IMR-90 (cell line): ENCODE measurements around the gene ACSM3. TPM values are rescaled to one million over a fixed set of nuclear protein-coding genes. Genes with fewer than 3 reads are reported as not detected.

Experiments used
- ATAC-seq: fragments of 200-7000 bp; cut with Tn5 transposase; 2 replicates; pipeline ENCODE4 v1.9.1; 2020; ENCODE audit warnings: low read depth, mild to moderate bottlenecking, moderate library complexity
- BruUV-seq: library from RNA; stranded (reverse); fragments of 400-500 nt; replicated peaks from 2 replicates; lab custom pipeline; 2021; lab: Mats Ljungman, UMichigan
- CTCF ChIA-PET: fragments of 300-600 bp; formaldehyde crosslinking; extraction: SDS; loops from one replicate; lab custom pipeline; 2021; ENCODE audit warnings: antibody characterized with exemption; lab: Yijun Ruan, JAX
- POLR2A ChIA-PET: fragments of 300-600 bp; sonication (Branson Sonifier 250); formaldehyde crosslinking; loops from one replicate; lab custom pipeline; 2022; ENCODE audit warnings: antibody characterized with exemption; ENCODE audit not compliant: unreplicated experiment; lab: Charles Lee
- DNase-seq: peaks from one replicate; pipeline ENCODE4 v3.0.0; 2013
- H2AFZ ChIP-seq: replicated peaks from 2 replicates; pipeline ENCODE3; 2013; ENCODE audit warnings: low read length, mild to moderate bottlenecking; ENCODE audit not compliant: poor library complexity
- H2AK5ac ChIP-seq: 2 replicates; pipeline ENCODE4 v1.6.1; 2013; ENCODE audit warnings: low read depth, low read length, inconsistent platforms
- H2AK9ac ChIP-seq: replicated peaks from 2 replicates; pipeline ENCODE3; 2013; ENCODE audit warnings: mild to moderate bottlenecking, low read depth, low read length, moderate library complexity; ENCODE audit not compliant: poor library complexity
- H2BK120ac ChIP-seq: 2 replicates; pipeline ENCODE4 v1.6.1; 2013; ENCODE audit warnings: low read depth, low read length, inconsistent platforms
- H2BK15ac ChIP-seq: 3 replicates; pipeline ENCODE4 v1.6.1; 2013; ENCODE audit warnings: low read depth, low read length, inconsistent platforms
- H2BK20ac ChIP-seq: 2 replicates; pipeline ENCODE4 v1.6.1; 2013; ENCODE audit warnings: low read depth, mild to moderate bottlenecking, inconsistent platforms, low read length, moderate library complexity
- H2BK5ac ChIP-seq: 2 replicates; pipeline ENCODE4 v1.6.1; 2013; ENCODE audit warnings: mild to moderate bottlenecking, low read depth, low read length, inconsistent platforms; ENCODE audit not compliant: poor library complexity, severe bottlenecking
- H3K14ac ChIP-seq: replicated peaks from 2 replicates; pipeline ENCODE4 v1.6.1; 2013; ENCODE audit warnings: low read depth, low read length, inconsistent platforms
- H3K18ac ChIP-seq: 2 replicates; pipeline ENCODE4 v1.6.1; 2013; ENCODE audit warnings: low read depth, low read length, control low read depth
- H3K23ac ChIP-seq: 2 replicates; pipeline ENCODE4 v1.6.1; 2013; ENCODE audit warnings: low read depth, low read length, inconsistent platforms
- H3K27ac ChIP-seq: 2 replicates; pipeline ENCODE4 v1.5.1; 2013; ENCODE audit warnings: mild to moderate bottlenecking, control low read depth, low read length; ENCODE audit not compliant: insufficient read depth
- H3K27me3 ChIP-seq: 2 replicates; pipeline ENCODE4 v1.6.1; 2013; ENCODE audit warnings: low read length; ENCODE audit not compliant: control insufficient read depth, insufficient read depth
- H3K36me3 ChIP-seq: 2 replicates; pipeline ENCODE4 v1.6.1; 2013; ENCODE audit warnings: low read length, mixed read lengths; ENCODE audit not compliant: control insufficient read depth, insufficient read depth
- H3K4ac ChIP-seq: 2 replicates; pipeline ENCODE4 v1.6.1; 2013; ENCODE audit warnings: low read depth, low read length, inconsistent platforms
- H3K4me1 ChIP-seq: 2 replicates; pipeline ENCODE4 v1.6.1; 2013; ENCODE audit warnings: low read length, mixed read lengths; ENCODE audit not compliant: control insufficient read depth, insufficient read depth
- H3K4me2 ChIP-seq: 2 replicates; pipeline ENCODE4 v1.6.1; 2013; ENCODE audit warnings: low read depth, mild to moderate bottlenecking, control low read depth, low read length, moderate library complexity
- H3K4me3 ChIP-seq: 2 replicates; pipeline ENCODE4 v1.5.1; 2013; ENCODE audit warnings: low read depth, mild to moderate bottlenecking, control low read depth, low read length, moderate library complexity; ENCODE audit not compliant: insufficient read depth
- H3K56ac ChIP-seq: 2 replicates; pipeline ENCODE4 v1.6.1; 2013; ENCODE audit warnings: low read length, inconsistent platforms; ENCODE audit not compliant: insufficient read depth; ENCODE audit errors: extremely low read depth
- H3K79me1 ChIP-seq, 2 experiments: 2 replicates each; pipeline ENCODE4 v1.6.1; 2013; ENCODE audit warnings: low read length in 2 of 2, inconsistent platforms in 1 of 2, low read depth in 1 of 2
- H3K9ac ChIP-seq: 2 replicates; pipeline ENCODE4 v1.6.1; 2013; ENCODE audit warnings: low read depth, low read length, control low read depth
- H3K9me1 ChIP-seq: 2 replicates; pipeline ENCODE4 v1.6.1; 2013; ENCODE audit warnings: low read length, inconsistent platforms; ENCODE audit not compliant: insufficient read depth
- H3K9me3 ChIP-seq: 2 replicates; pipeline ENCODE4 v1.6.1; 2013; ENCODE audit warnings: low read length; ENCODE audit not compliant: control insufficient read depth, insufficient read depth
- H4K20me1 ChIP-seq: 2 replicates; pipeline ENCODE4 v1.6.1; 2013; ENCODE audit warnings: low read length, inconsistent platforms; ENCODE audit not compliant: insufficient read depth
- H4K5ac ChIP-seq: 2 replicates; pipeline ENCODE4 v1.6.1; 2013; ENCODE audit warnings: mild to moderate bottlenecking, low read depth, low read length, control low read depth
- H4K8ac ChIP-seq, 2 experiments: 2 replicates each; pipeline ENCODE4 v1.6.1; 2013; ENCODE audit warnings: low read depth in 2 of 2, low read length in 2 of 2, control low read depth in 1 of 2, inconsistent platforms in 1 of 2
- H4K91ac ChIP-seq: 2 replicates; pipeline ENCODE4 v1.6.1; 2013; ENCODE audit warnings: low read depth, low read length, inconsistent platforms; ENCODE audit not compliant: insufficient read depth
- NFE2L2 ChIP-seq: fragments of 150-350 bp; IDR thresholded peaks from 2 replicates; pipeline ENCODE4 v1.6.1; 2016; ENCODE audit warnings: low read depth, mild to moderate bottlenecking, low read length
- SMC3 ChIP-seq: fragments of 150-350 bp; IDR thresholded peaks from 2 replicates; pipeline ENCODE4 v1.6.1; 2016; ENCODE audit warnings: low read depth, mild to moderate bottlenecking, antibody characterized with exemption, low read length, moderate library complexity
- WGBS, 2 experiments: methylation state at CpG; one replicate each; pipeline versions ENCODE4 v1.1.5 to v1.1.7; 2013; ENCODE audit warnings: missing lambda C conversion rate in 2 of 2; ENCODE audit not compliant: insufficient read length in 1 of 2; ENCODE audit errors: extremely low coverage in 2 of 2; 5-methylcytosine and 5-hydroxymethylcytosine counted together
- dilution Hi-C: fragments of 300-500 bp; cut with HindIII; formaldehyde crosslinking; loops from one replicate; pipeline ENCODE4 v1.14.3; 2018; ENCODE audit warnings: low sequenced_read_pairs; ENCODE audit not compliant: unreplicated experiment
- in situ Hi-C: fragments of 300-500 bp; cut with MboI; formaldehyde crosslinking; loops from 3 replicates; pipeline ENCODE4 v1.14.3; 2019; ENCODE audit warnings: low sequenced_read_pairs, inconsistent platforms, mixed read lengths
- intact Hi-C: fragments of 100-400 bp; cut with micrococcal nuclease; formaldehyde crosslinking; loops from 2 replicates; pipeline ENCODE4 v1.10.0; 2022
- polyA plus RNA-seq, 3 experiments: library from polyadenylated mRNA; depleted of rRNA; stranded (reverse); fragments of >200 nt; gene quantifications; 2 replicates each; pipeline ENCODE4 v1.2.3, GENCODE V29; 2012; ENCODE audit warnings: low replicate concordance in 1 of 3
- total RNA-seq: library from RNA; depleted of rRNA; stranded (reverse); fragments of >200 nt; gene quantifications from 2 replicates; pipeline ENCODE4 v1.2.3, GENCODE V29; 2012

ACSM3 gene
- total and polyA plus RNA-seq, 2 of the 4 experiments (the other 2 are of a cell fraction), result 0.50 to 0.54 TPM

- H2BK20ac ChIP-seq, result no peak overlapping the region
- ChIA-PET CTCF (no interaction called here), POLR2A (no interaction called here)
- no peaks in the 10 kb centered on the region for H3K36me3 ChIP-seq
- intact Hi-C loops (no loop called here), in situ Hi-C loops (no loop called here), dilution Hi-C loops (no loop called here)
- H3K4me3 ChIP-seq, result no peak overlapping the region
- H3K4me1 ChIP-seq, result no peaks in the 10 kb centered on the region
- ATAC-seq (no peak), DNase-seq (no peak)
- no peaks in the 10 kb centered on the region for H4K20me1 ChIP-seq
- no peak overlapping the region for H4K5ac ChIP-seq
- H3K9me3 ChIP-seq, result no peaks in the 10 kb centered on the region
- H3K27me3 ChIP-seq, result no peaks in the 10 kb centered on the region
- H3K79me1 ChIP-seq, result no peaks in the 10 kb centered on the region
- no peak overlapping the region for H3K27ac ChIP-seq
- H2AK5ac ChIP-seq, result no peak overlapping the region
- no peak overlapping the region for H2BK120ac ChIP-seq
- TF ChIP-seq NFE2L2, result no peak
- no peak for TF ChIP-seq SMC3
- BruUV-seq, result no TSS peak
- H2AFZ ChIP-seq, result no peak overlapping the region
- no peak overlapping the region for H4K8ac ChIP-seq
- no peak overlapping the region for H3K23ac ChIP-seq
- no peak overlapping the region for H3K9ac ChIP-seq
- H2BK5ac ChIP-seq, result no peak overlapping the region
- no peak overlapping the region for H2BK15ac ChIP-seq
- H2AK9ac ChIP-seq, result no peak overlapping the region
- no peak overlapping the region for H3K14ac ChIP-seq
- H3K4ac ChIP-seq, result no peak overlapping the region
- no peak overlapping the region for H3K56ac ChIP-seq
- no peak overlapping the region for H3K18ac ChIP-seq
- no peak overlapping the region for H4K91ac ChIP-seq
- no peak overlapping the region for H3K4me2 ChIP-seq
- WGBS, 2 experiments, result no CpG with 5 or more reads among the region's 1 CpG
- no peaks in the 10 kb centered on the region for H3K9me1 ChIP-seq
Observed at GRCh38 chr16:20749474-20749873, 14.3 kb upstream of the ACSM3 start.
